ENCODE data around the gene VASH1.

VASH1 gene

GRCh38 chr14:76780360-76780759 is 19.1 kb downstream of the VASH1 start:
- H3K27me3 ChIP-seq (ENCODE audit: control insufficient read depth, insufficient read depth, low read length): no peaks in the 10 kb centered on the region
- H3K9ac ChIP-seq (ENCODE audit: low read depth, low read length): no peak overlapping the region
- no peak overlapping the region for H3K4me3 ChIP-seq (ENCODE audit: low read depth, low read length)
- 0 out of 2 replicates have a peak, but pooled peaks cover 6% of the 10 kb centered on the region for H3K4me1 ChIP-seq (ENCODE audit: control insufficient read depth, insufficient read depth, low read length)
- H3K27ac ChIP-seq (ENCODE audit: low read depth, low read length): no peak overlapping the region
- no peaks in the 10 kb centered on the region for H3K9me3 ChIP-seq (ENCODE audit: control insufficient read depth, insufficient read depth, low read length)
- H3K36me3 ChIP-seq (ENCODE audit: control insufficient read depth, insufficient read depth, low read length): peaks cover 33% of the 10 kb centered on the region

- H3K4me3 ChIP-seq (ENCODE audit: low read depth, low read length): no peak overlapping the region
- no peaks in the 10 kb centered on the region for H3K27me3 ChIP-seq (ENCODE audit: control insufficient read depth, insufficient read depth, low read length)
- H3K36me3 ChIP-seq (ENCODE audit: control insufficient read depth, insufficient read depth, low read length): peaks cover 33% of the 10 kb centered on the region
- H3K9me3 ChIP-seq (ENCODE audit: control insufficient read depth, insufficient read depth, low read length): no peaks in the 10 kb centered on the region
- H3K27ac ChIP-seq (ENCODE audit: low read depth, low read length): no peak overlapping the region
- 0 out of 2 replicates have a peak, but pooled peaks cover 6% of the 10 kb centered on the region for H3K4me1 ChIP-seq (ENCODE audit: control insufficient read depth, insufficient read depth, low read length)
- H3K9ac ChIP-seq (ENCODE audit: low read depth, low read length): no peak overlapping the region
Measured at GRCh38 chr14:76780875-76781647, 19.8 kb downstream of the VASH1 start.

DNA sequence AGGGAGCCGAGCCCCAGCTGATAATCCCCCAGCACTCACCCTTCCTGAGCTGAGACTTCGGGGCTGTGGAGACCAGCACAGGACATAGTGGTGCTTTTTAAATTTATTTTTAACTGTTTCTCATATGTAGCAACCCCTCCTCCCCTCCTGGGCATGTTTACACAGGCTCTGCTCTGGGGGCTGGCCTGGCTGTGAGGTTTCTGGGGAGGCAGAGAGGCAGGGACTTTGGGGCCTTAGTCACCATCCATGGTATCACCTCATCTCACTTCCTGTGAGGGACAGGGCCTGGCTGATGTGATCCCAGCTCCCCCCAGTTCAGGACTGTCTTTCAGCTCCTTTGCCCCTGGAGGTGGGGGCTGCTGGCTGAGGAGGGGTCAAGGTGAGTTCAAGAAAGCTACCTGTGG is 20.4 kb downstream of the VASH1 start:
- Histone ChIP-seq H3K9ac (ENCODE audit: low read depth, low read length) (no peak overlapping the region), H3K36me3 (ENCODE audit: control insufficient read depth, insufficient read depth, low read length) (peaks cover 35% of the 10 kb centered on the region), H3K27me3 (ENCODE audit: control insufficient read depth, insufficient read depth, low read length) (no peaks in the 10 kb centered on the region), H3K4me3 (ENCODE audit: low read depth, low read length) (no peak overlapping the region), H3K9me3 (ENCODE audit: control insufficient read depth, insufficient read depth, low read length) (no peaks in the 10 kb centered on the region), H3K27ac (ENCODE audit: low read depth, low read length) (no peak overlapping the region), H3K4me1 (ENCODE audit: control insufficient read depth, insufficient read depth, low read length) (0 out of 2 replicates have a peak, but pooled peaks cover 6% of the 10 kb centered on the region)

GRCh38 chr14:76782115-76782884 is 21.0 kb downstream of the VASH1 start:
- no peak overlapping the region for H3K9ac ChIP-seq (ENCODE audit: low read depth, low read length)
- H3K27me3 ChIP-seq (ENCODE audit: control insufficient read depth, insufficient read depth, low read length): no peaks in the 10 kb centered on the region
- no peak overlapping the region for H3K27ac ChIP-seq (ENCODE audit: low read depth, low read length)
- no peak overlapping the region for H3K4me3 ChIP-seq (ENCODE audit: low read depth, low read length)
- 0 out of 2 replicates have a peak, but pooled peaks cover under 1% of the 10 kb centered on the region for H3K4me1 ChIP-seq (ENCODE audit: control insufficient read depth, insufficient read depth, low read length)
- H3K36me3 ChIP-seq (ENCODE audit: control insufficient read depth, insufficient read depth, low read length): peaks cover 42% of the 10 kb centered on the region
- H3K9me3 ChIP-seq (ENCODE audit: control insufficient read depth, insufficient read depth, low read length): no peaks in the 10 kb centered on the region

DNA sequence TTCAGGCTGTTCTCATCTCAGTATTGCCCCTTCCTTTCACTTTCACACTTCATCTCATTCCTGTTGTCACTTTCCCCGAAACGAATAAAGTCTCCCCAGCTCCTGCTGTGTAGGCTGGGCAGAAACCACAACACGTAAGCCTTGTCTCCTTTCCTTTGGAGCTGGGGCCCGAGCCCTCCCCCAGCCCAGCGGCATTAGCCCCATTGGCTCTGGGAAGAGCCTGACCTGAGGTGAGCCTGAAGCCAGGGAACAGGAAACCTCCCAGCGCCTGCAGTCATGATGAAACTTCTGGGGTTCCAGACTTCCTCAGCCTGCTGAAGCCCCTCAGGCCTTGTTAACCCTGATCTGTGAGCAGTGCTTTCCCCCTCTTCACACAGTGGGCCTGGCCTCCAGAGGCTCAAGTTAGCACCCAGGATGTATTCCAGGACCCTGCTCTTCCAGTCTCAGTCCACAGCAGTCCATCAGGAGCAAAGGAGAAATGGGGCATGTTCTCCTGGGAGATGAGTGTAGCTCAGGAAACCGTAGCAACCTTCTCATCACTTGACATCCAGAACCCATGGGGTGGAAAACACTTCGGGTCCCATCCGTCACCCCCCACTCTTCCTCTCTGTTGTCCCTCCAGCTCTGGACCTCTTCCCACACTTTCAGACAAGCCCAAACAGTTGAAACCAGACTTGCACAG is 21.8 kb downstream of the VASH1 start:
- no peak overlapping the region for H3K27ac ChIP-seq (ENCODE audit: low read depth, low read length)
- H3K9me3 ChIP-seq (ENCODE audit: control insufficient read depth, insufficient read depth, low read length): no peaks in the 10 kb centered on the region
- H3K9ac ChIP-seq (ENCODE audit: low read depth, low read length): no peak overlapping the region
- H3K4me1 ChIP-seq (ENCODE audit: control insufficient read depth, insufficient read depth, low read length): no peaks in the 10 kb centered on the region
- no peak overlapping the region for H3K4me3 ChIP-seq (ENCODE audit: low read depth, low read length)
- H3K36me3 ChIP-seq (ENCODE audit: control insufficient read depth, insufficient read depth, low read length): peaks cover 49% of the 10 kb centered on the region
- H3K27me3 ChIP-seq (ENCODE audit: control insufficient read depth, insufficient read depth, low read length): no peaks in the 10 kb centered on the region

DNA sequence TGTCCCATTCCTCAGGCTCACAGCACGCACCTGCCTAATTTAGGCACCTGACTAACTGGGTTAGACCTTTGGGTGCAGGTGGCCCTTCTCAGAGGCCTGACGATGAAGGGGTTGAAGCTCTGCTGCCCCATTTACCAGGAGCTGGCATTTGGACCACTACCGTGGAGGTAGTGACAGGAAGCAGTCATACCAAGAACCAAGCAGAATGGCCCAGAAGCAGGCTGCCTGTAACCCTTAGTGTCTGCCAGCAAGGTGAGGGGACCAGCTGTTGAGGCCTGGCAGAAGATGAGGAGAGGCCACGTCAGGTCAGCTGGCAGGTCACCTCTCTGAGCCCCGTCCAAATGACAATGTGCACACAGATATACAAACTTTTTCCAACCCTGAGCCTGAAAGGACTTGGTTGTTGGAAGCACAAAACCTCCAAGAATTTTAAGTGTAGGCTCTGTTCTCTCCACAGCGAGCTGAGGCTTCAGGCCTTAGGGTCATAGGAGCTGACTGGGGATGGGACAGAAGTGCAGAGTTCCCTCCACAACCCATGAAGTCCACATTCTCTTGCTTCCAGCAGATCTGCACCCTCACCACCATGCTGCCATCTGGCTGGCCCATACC is 23.1 kb downstream of the VASH1 start:
- Histone ChIP-seq H3K36me3 (ENCODE audit: control insufficient read depth, insufficient read depth, low read length) (peaks cover 63% of the 10 kb centered on the region), H3K4me1 (ENCODE audit: control insufficient read depth, insufficient read depth, low read length) (no peaks in the 10 kb centered on the region), H3K27ac (ENCODE audit: low read depth, low read length) (no peak overlapping the region)

GRCh38 chr14:76784881-76785280 is 23.6 kb downstream of the VASH1 start:
- no peak overlapping the region for H3K27ac ChIP-seq (ENCODE audit: low read depth, low read length)
- H3K4me3 ChIP-seq (ENCODE audit: low read depth, low read length): no peak overlapping the region
- H3K27me3 ChIP-seq (ENCODE audit: control insufficient read depth, insufficient read depth, low read length): no peaks in the 10 kb centered on the region
- H3K36me3 ChIP-seq (ENCODE audit: control insufficient read depth, insufficient read depth, low read length): peaks cover 65% of the 10 kb centered on the region
- H3K9me3 ChIP-seq (ENCODE audit: control insufficient read depth, insufficient read depth, low read length): no peaks in the 10 kb centered on the region
- no peaks in the 10 kb centered on the region for H3K4me1 ChIP-seq (ENCODE audit: control insufficient read depth, insufficient read depth, low read length)
- H3K9ac ChIP-seq (ENCODE audit: low read depth, low read length): no peak overlapping the region

More for the DNA sequence above, 23.1 kb downstream of the VASH1 start:
- H3K9ac ChIP-seq (ENCODE audit: low read depth, low read length): no peak overlapping the region
- no peaks in the 10 kb centered on the region for H3K27me3 ChIP-seq (ENCODE audit: control insufficient read depth, insufficient read depth, low read length)
- no peaks in the 10 kb centered on the region for H3K9me3 ChIP-seq (ENCODE audit: control insufficient read depth, insufficient read depth, low read length)
- no peak overlapping the region for H3K4me3 ChIP-seq (ENCODE audit: low read depth, low read length)

DNA sequence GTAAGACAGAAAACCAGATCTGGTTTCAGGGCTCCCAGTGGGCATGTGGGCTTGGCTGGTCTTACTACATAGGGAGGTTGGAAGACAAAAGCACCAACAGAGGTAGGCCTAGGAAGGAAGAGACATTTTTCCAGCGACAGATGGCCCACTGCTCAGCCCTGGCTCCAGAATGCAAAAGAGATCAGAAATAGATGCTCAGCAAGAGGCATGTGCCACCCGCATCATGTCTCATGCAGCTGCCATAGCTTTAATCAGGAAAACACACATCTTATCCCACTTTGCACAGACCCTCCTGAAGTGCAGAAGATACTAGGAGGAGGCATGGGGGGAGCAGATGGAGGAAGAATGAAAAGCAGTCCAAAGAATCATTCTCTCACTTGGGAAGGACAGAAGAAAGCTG is 25.3 kb downstream of the VASH1 start:
- H3K36me3 ChIP-seq (ENCODE audit: control insufficient read depth, insufficient read depth, low read length): peaks cover 77% of the 10 kb centered on the region
- H3K27ac ChIP-seq (ENCODE audit: low read depth, low read length): no peak overlapping the region
- no peak overlapping the region for H3K9ac ChIP-seq (ENCODE audit: low read depth, low read length)
- no peaks in the 10 kb centered on the region for H3K9me3 ChIP-seq (ENCODE audit: control insufficient read depth, insufficient read depth, low read length)
- no peaks in the 10 kb centered on the region for H3K27me3 ChIP-seq (ENCODE audit: control insufficient read depth, insufficient read depth, low read length)
- H3K4me3 ChIP-seq (ENCODE audit: low read depth, low read length): no peak overlapping the region
- H3K4me1 ChIP-seq (ENCODE audit: control insufficient read depth, insufficient read depth, low read length): no peaks in the 10 kb centered on the region

- Histone ChIP-seq H3K4me1 (ENCODE audit: control insufficient read depth, insufficient read depth, low read length) (no peaks in the 10 kb centered on the region), H3K36me3 (ENCODE audit: control insufficient read depth, insufficient read depth, low read length) (peaks cover 66% of the 10 kb centered on the region), H3K4me3 (ENCODE audit: low read depth, low read length) (no peak overlapping the region), H3K27ac (ENCODE audit: low read depth, low read length) (no peak overlapping the region), H3K9me3 (ENCODE audit: control insufficient read depth, insufficient read depth, low read length) (no peaks in the 10 kb centered on the region), H3K9ac (ENCODE audit: low read depth, low read length) (no peak overlapping the region), H3K27me3 (ENCODE audit: control insufficient read depth, insufficient read depth, low read length) (no peaks in the 10 kb centered on the region)
Measured at GRCh38 chr14:76792422-76792821, 31.2 kb downstream of the VASH1 start.

DNA sequence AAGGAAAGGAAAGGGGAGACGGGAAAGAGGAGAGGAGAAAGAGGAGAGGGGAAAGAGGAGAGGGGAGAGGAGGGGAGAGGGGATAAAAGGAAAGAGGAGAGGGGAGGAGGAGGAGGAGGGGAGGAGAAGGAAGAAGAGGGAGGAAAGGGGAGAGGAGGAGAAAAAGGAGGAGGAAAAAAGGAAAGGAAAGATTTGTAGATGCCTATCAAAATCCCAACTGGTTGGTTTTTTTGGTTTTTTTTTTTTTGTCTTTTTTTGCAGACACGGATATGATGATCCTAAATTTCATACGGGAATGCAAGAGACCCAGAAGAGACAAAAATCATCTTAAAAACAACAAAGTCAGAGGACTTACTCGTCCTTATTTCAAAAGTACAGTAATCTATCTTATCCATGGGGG is 32.1 kb downstream of the VASH1 start:
- Histone ChIP-seq H3K9me3 (ENCODE audit: control insufficient read depth, insufficient read depth, low read length) (no peaks in the 10 kb centered on the region), H3K36me3 (ENCODE audit: control insufficient read depth, insufficient read depth, low read length) (peaks cover 66% of the 10 kb centered on the region), H3K27me3 (ENCODE audit: control insufficient read depth, insufficient read depth, low read length) (no peaks in the 10 kb centered on the region), H3K4me1 (ENCODE audit: control insufficient read depth, insufficient read depth, low read length) (no peaks in the 10 kb centered on the region), H3K4me3 (ENCODE audit: low read depth, low read length) (no peak overlapping the region), H3K9ac (ENCODE audit: low read depth, low read length) (no peak overlapping the region), H3K27ac (ENCODE audit: low read depth, low read length) (no peak overlapping the region)
